Liver (tissue), 9 donors: Measurements from ENCODE around the gene MLLT3. TPM values are rescaled to one million over a fixed set of nuclear protein-coding genes. Genes with fewer than 3 reads are reported as not detected.

Experiments used
- DNase-seq: peaks from one replicate; pipeline ENCODE4 v3.0.0-alpha.2; 2017; ENCODE audit warnings: low spot score
- H3K27ac ChIP-seq, 2 donors: one replicate each; pipeline ENCODE4 v1.7.0; 2013; ENCODE audit warnings: inconsistent platforms in 2 of 2, low read length in 2 of 2, control low read depth in 1 of 2, low read depth in 1 of 2, mild to moderate bottlenecking in 1 of 2
- H3K27me3 ChIP-seq, 4 donors: one replicate each; pipeline versions ENCODE4 v1.6.1 to v1.7.0; 2013; ENCODE audit warnings: low read length in 3 of 4, inconsistent platforms in 1 of 4, mild to moderate bottlenecking in 1 of 4, moderate library complexity in 1 of 4; ENCODE audit not compliant: control insufficient read depth in 4 of 4, insufficient read depth in 4 of 4
- H3K36me3 ChIP-seq, 4 donors: one replicate each; pipeline versions ENCODE4 v1.6.1 to v1.7.0; 2013; ENCODE audit warnings: low read length in 3 of 4, mild to moderate bottlenecking in 3 of 4, low read depth in 1 of 4, moderate library complexity in 1 of 4; ENCODE audit not compliant: control insufficient read depth in 4 of 4, insufficient read depth in 3 of 4
- H3K4me1 ChIP-seq, 4 donors: one replicate each; pipeline versions ENCODE4 v1.6.1 to v1.7.0; 2013; ENCODE audit warnings: low read length in 3 of 4, mild to moderate bottlenecking in 3 of 4, moderate library complexity in 1 of 4; ENCODE audit not compliant: control insufficient read depth in 4 of 4, insufficient read depth in 4 of 4
- H3K4me3 ChIP-seq, 3 donors: one replicate each; pipeline versions ENCODE4 v1.6.1 to v1.7.0; 2013; ENCODE audit warnings: low read length in 3 of 3, control low read depth in 1 of 3, low read depth in 1 of 3, mild to moderate bottlenecking in 1 of 3
- H3K9ac ChIP-seq, 2 donors: one replicate each; pipeline ENCODE4 v1.7.0; 2013; ENCODE audit warnings: low read length in 2 of 2, mild to moderate bottlenecking in 2 of 2, moderate library complexity in 2 of 2, control low read depth in 1 of 2, low read depth in 1 of 2
- H3K9me3 ChIP-seq, 4 donors: one replicate each; pipeline versions ENCODE4 v1.6.1 to v1.7.0; 2013; ENCODE audit warnings: low read length in 3 of 4; ENCODE audit not compliant: control insufficient read depth in 4 of 4
- EGR1 ChIP-seq, 2 donors: IDR thresholded peaks; 2 replicates each; pipeline ENCODE4 v1.6.1; 2016 to 2018; ENCODE audit warnings: antibody characterized with exemption in 2 of 2, low read depth in 2 of 2
- FOXA1 ChIP-seq: IDR thresholded peaks from 2 replicates; pipeline ENCODE4 v1.6.1; 2016; ENCODE audit warnings: antibody characterized with exemption
- FOXA2 ChIP-seq: IDR thresholded peaks from 2 replicates; pipeline ENCODE4 v1.6.1; 2016; ENCODE audit warnings: antibody characterized with exemption
- GABPA ChIP-seq, 2 donors: IDR thresholded peaks in 1 of 2; conservative IDR thresholded peaks in 1 of 2; 2 replicates each; pipeline ENCODE4 v1.6.1; 2016; ENCODE audit warnings: antibody characterized with exemption in 2 of 2, mild to moderate bottlenecking in 1 of 2, moderate library complexity in 1 of 2
- HNF4A ChIP-seq, 2 donors: conservative IDR thresholded peaks; 2 replicates each; pipeline ENCODE4 v1.6.1; 2016; ENCODE audit warnings: antibody characterized with exemption in 2 of 2, mild to moderate bottlenecking in 2 of 2
- HNF4G ChIP-seq: IDR thresholded peaks from 2 replicates; pipeline ENCODE4 v1.6.1; 2016; ENCODE audit warnings: antibody characterized with exemption
- JUND ChIP-seq, 2 donors: IDR thresholded peaks; 2 replicates each; pipeline ENCODE4 v1.6.1; 2016; ENCODE audit warnings: antibody characterized with exemption in 2 of 2
- NR2F2 ChIP-seq: IDR thresholded peaks from 2 replicates; pipeline ENCODE4 v1.6.1; 2016; ENCODE audit warnings: antibody characterized with exemption
- RAD21 ChIP-seq, 2 donors: IDR thresholded peaks; 2 replicates each; pipeline ENCODE4 v1.6.1; 2016; ENCODE audit warnings: antibody characterized with exemption in 2 of 2, mild to moderate bottlenecking in 2 of 2
- RXRA ChIP-seq, 2 donors: IDR thresholded peaks; 2 replicates each; pipeline ENCODE4 v1.6.1; 2017 to 2018; ENCODE audit warnings: antibody characterized with exemption in 2 of 2, mild to moderate bottlenecking in 1 of 2
- SP1 ChIP-seq: IDR thresholded peaks from 2 replicates; pipeline ENCODE4 v1.6.1; 2018; ENCODE audit warnings: antibody characterized with exemption, mild to moderate bottlenecking
- TAF1 ChIP-seq: conservative IDR thresholded peaks from 2 replicates; pipeline ENCODE4 v1.6.1; 2016; ENCODE audit warnings: antibody characterized with exemption, mild to moderate bottlenecking
- YY1 ChIP-seq: IDR thresholded peaks from 2 replicates; pipeline ENCODE4 v1.6.1; 2016; ENCODE audit warnings: antibody characterized with exemption, mild to moderate bottlenecking
- WGBS: extraction: QIAGEN DNeasy Blood & Tissue Kit; methylation state at CpG from one replicate; pipeline ENCODE4 v1.1.7; 2013; 5-methylcytosine and 5-hydroxymethylcytosine counted together
- polyA plus RNA-seq, 2 donors: library from polyadenylated mRNA; stranded (reverse) in 1 of 2; unstranded in 1 of 2; fragments of 200-250 nt in 1 of 2; fragments of >200 nt in 1 of 2; fragmentation: Nextera tagmentation in 1 of 2; extraction: Ambion mirVana in 1 of 2; gene quantifications; one replicate each; pipeline versions ENCODE4 v1.2.1 to v1.2.3, GENCODE V29; 2013 to 2015
- total RNA-seq, 2 donors: library from RNA; depleted of rRNA; stranded (reverse); fragments of >200 nt; gene quantifications; one replicate each; pipeline ENCODE4 v1.2.3, GENCODE V29; 2014
- TF ChIP-seq, protein P1 (sequence below): IDR thresholded peaks from 2 replicates; pipeline ENCODE4 v1.6.1; 2016; ENCODE audit warnings: antibody characterized with exemption
- TF ChIP-seq, protein P2 (sequence below): IDR thresholded peaks from 2 replicates; pipeline ENCODE4 v1.6.1; 2016; ENCODE audit warnings: antibody characterized with exemption
- TF ChIP-seq, protein P3 (sequence below): fragments of 150-350 bp; IDR thresholded peaks from 2 replicates; pipeline ENCODE4 v1.5.1; 2017; ENCODE audit warnings: improper control_type of control experiment, low read depth, low read length; ENCODE audit not compliant: missing input control
- TF ChIP-seq, protein P4 (sequence below): IDR thresholded peaks from 2 replicates; pipeline ENCODE4 v1.6.1; 2016; ENCODE audit warnings: antibody characterized with exemption, mild to moderate bottlenecking
- TF ChIP-seq, protein P5 (sequence below): IDR thresholded peaks from 2 replicates; pipeline ENCODE4 v1.6.1; 2016; ENCODE audit warnings: antibody characterized with exemption
- donor health status: healthy.
- donor health status: healthy.
- donor health status: healthy.
- donor health status: healthy.
- donor health status: healthy.

The MLLT3 gene
- total and polyA plus RNA-seq, 4 donors = 0.79 to 25.5 (median 1.3) TPM

DNA sequence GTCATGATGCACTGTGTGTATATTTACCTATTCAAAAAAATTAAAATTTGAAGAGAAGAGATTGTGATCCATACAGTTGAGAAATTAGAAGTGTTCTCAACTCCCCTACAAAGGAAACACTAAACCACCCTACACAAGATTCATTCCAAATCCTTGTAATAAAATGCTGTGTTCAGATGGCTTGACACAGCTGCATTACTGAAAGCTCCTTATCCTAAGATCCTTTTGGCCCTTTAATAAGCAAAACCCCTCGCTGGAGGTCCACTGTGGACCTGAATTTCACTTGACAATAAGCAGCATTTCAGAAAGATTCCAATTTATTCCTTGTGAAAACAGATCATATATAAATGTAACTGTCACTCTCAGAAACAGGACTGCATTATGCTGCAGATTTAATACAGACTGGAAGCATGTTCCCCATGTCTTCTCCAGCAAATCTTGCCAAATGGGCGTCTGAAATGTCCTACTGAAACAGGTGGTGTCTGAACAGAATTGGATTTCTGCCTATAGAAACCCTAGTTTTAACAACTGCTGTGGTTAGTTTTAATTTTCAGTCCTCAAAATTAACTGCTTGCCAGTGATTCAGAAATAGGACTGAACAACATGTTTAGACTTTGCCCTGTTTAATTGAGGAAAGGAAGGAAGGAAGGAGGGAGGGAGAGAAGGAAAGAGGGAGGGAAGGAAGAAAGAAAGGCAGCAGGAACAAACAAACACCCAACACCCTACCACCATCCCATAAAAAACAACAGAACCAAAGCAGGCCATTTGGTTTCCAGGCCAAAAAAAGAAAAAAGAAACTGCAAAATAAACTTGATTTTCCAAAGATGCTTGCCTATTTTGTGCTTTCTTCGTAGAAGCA lies 179.6 kb downstream of the MLLT3 start:
- WGBS = 81% methylated on average over 3 of the region's 3 CpGs
- Histone ChIP-seq H3K9me3 (no peaks in the 10 kb centered on the region), H3K9ac (no peak overlapping the region), H3K4me1 (no peaks in the 10 kb centered on the region), H3K27me3 (no peaks in the 10 kb centered on the region), H3K36me3 (no peaks in the 10 kb centered on the region), H3K27ac (no peak overlapping the region), H3K4me3 (no peak overlapping the region)
- TF ChIP-seq HNF4G = no peak
- no peak for TF ChIP-seq NR2F2
- TF ChIP-seq, protein P1, sequence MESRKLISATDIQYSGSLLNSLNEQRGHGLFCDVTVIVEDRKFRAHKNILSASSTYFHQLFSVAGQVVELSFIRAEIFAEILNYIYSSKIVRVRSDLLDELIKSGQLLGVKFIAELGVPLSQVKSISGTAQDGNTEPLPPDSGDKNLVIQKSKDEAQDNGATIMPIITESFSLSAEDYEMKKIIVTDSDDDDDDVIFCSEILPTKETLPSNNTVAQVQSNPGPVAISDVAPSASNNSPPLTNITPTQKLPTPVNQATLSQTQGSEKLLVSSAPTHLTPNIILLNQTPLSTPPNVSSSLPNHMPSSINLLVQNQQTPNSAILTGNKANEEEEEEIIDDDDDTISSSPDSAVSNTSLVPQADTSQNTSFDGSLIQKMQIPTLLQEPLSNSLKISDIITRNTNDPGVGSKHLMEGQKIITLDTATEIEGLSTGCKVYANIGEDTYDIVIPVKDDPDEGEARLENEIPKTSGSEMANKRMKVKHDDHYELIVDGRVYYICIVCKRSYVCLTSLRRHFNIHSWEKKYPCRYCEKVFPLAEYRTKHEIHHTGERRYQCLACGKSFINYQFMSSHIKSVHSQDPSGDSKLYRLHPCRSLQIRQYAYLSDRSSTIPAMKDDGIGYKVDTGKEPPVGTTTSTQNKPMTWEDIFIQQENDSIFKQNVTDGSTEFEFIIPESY = no peak
- TF ChIP-seq TAF1 = no peak
- TF ChIP-seq, protein P2, sequence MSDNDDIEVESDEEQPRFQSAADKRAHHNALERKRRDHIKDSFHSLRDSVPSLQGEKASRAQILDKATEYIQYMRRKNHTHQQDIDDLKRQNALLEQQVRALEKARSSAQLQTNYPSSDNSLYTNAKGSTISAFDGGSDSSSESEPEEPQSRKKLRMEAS = no peak
- TF ChIP-seq HNF4A (conservative IDR thresholded peaks at IDR 0.05) = no peak
- TF ChIP-seq RAD21 (IDR thresholded peaks at IDR 0.05) = no peak
- TF ChIP-seq SP1 = no peak
- no peak for TF ChIP-seq FOXA1
- TF ChIP-seq FOXA2 = no peak
- TF ChIP-seq YY1 = no peak
- no peak for TF ChIP-seq GABPA (IDR thresholded peaks at IDR 0.05 in 1 of 2, conservative IDR thresholded peaks at IDR 0.05 in 1 of 2)
- TF ChIP-seq EGR1 (IDR thresholded peaks at IDR 0.05; ENCODE audit: low read depth in 2 of 2) = no peak
- no peak for TF ChIP-seq JUND (IDR thresholded peaks at IDR 0.05)
- TF ChIP-seq RXRA (IDR thresholded peaks at IDR 0.05) = no peak
- TF ChIP-seq, protein P3, sequence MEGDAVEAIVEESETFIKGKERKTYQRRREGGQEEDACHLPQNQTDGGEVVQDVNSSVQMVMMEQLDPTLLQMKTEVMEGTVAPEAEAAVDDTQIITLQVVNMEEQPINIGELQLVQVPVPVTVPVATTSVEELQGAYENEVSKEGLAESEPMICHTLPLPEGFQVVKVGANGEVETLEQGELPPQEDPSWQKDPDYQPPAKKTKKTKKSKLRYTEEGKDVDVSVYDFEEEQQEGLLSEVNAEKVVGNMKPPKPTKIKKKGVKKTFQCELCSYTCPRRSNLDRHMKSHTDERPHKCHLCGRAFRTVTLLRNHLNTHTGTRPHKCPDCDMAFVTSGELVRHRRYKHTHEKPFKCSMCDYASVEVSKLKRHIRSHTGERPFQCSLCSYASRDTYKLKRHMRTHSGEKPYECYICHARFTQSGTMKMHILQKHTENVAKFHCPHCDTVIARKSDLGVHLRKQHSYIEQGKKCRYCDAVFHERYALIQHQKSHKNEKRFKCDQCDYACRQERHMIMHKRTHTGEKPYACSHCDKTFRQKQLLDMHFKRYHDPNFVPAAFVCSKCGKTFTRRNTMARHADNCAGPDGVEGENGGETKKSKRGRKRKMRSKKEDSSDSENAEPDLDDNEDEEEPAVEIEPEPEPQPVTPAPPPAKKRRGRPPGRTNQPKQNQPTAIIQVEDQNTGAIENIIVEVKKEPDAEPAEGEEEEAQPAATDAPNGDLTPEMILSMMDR = no peak
- TF ChIP-seq, protein P4, sequence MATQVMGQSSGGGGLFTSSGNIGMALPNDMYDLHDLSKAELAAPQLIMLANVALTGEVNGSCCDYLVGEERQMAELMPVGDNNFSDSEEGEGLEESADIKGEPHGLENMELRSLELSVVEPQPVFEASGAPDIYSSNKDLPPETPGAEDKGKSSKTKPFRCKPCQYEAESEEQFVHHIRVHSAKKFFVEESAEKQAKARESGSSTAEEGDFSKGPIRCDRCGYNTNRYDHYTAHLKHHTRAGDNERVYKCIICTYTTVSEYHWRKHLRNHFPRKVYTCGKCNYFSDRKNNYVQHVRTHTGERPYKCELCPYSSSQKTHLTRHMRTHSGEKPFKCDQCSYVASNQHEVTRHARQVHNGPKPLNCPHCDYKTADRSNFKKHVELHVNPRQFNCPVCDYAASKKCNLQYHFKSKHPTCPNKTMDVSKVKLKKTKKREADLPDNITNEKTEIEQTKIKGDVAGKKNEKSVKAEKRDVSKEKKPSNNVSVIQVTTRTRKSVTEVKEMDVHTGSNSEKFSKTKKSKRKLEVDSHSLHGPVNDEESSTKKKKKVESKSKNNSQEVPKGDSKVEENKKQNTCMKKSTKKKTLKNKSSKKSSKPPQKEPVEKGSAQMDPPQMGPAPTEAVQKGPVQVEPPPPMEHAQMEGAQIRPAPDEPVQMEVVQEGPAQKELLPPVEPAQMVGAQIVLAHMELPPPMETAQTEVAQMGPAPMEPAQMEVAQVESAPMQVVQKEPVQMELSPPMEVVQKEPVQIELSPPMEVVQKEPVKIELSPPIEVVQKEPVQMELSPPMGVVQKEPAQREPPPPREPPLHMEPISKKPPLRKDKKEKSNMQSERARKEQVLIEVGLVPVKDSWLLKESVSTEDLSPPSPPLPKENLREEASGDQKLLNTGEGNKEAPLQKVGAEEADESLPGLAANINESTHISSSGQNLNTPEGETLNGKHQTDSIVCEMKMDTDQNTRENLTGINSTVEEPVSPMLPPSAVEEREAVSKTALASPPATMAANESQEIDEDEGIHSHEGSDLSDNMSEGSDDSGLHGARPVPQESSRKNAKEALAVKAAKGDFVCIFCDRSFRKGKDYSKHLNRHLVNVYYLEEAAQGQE = no peak
- TF ChIP-seq, protein P5, sequence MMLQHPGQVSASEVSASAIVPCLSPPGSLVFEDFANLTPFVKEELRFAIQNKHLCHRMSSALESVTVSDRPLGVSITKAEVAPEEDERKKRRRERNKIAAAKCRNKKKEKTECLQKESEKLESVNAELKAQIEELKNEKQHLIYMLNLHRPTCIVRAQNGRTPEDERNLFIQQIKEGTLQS = no peak
- no peak for DNase-seq
